ENCODE measurements around the gene ODAD3. TPM values are rescaled to one million over a fixed set of nuclear protein-coding genes. Genes with fewer than 3 reads are reported as not detected.

Gene ODAD3
- total RNA-seq, 1 experiment from 2014 or later: 0.52 TPM

- Histone ChIP-seq H4K20me1 (ENCODE audit: insufficient read depth) (no peaks in the 10 kb centered on the region), H3K36me3 (ENCODE audit: control insufficient read depth in 1 of 2, insufficient read depth in 2 of 2, low read length in 2 of 2) (no peaks in the 10 kb centered on the region), H3K9me2 (ENCODE audit: insufficient read depth) (no peaks in the 10 kb centered on the region), H3K4me1 (ENCODE audit: control insufficient read depth in 1 of 2, insufficient read depth in 2 of 2, low read length in 2 of 2) (peaks cover 4 to 11% of the 10 kb centered on the region in 2 experiments), H3K9ac (ENCODE audit: low read length) (no peak overlapping the region), H2AFZ (ENCODE audit: low read depth, low read length, poor library complexity, severe bottlenecking) (no peak overlapping the region), H3K4me2 (ENCODE audit: low read length) (no peak overlapping the region), H3K27me3 (ENCODE audit: insufficient read depth, low read length) (no peaks in the 10 kb centered on the region), H3K79me2 (ENCODE audit: insufficient read depth, low read length) (no peaks in the 10 kb centered on the region), H3K4me3 (replicated peaks in 1 of 2; ENCODE audit: low read depth in 1 of 2, low read length in 2 of 2) (no peak overlapping the region), H3K9me3 (ENCODE audit: control insufficient read depth in 1 of 2, insufficient read depth in 1 of 2, low read depth in 1 of 2, low read length in 2 of 2) (no peaks in the 10 kb centered on the region), H3K27ac (ENCODE audit: low read depth, low read length) (no peak overlapping the region)
- ATAC-seq: no peak
- DNase-seq (ENCODE audit: low read depth, low spot score): no peak
- RAD21 ChIA-PET (ENCODE audit: low non-redundant PET in 1 of 2, low total read pairs in 2 of 2, uncharacterized antibody in 2 of 2, unreplicated experiment in 2 of 2): no interaction called here
- CTCF ChIA-PET: interaction anchor here (1.0 to 2.1 kb wide), 3 partner anchors 12 to 42 kb away, joined by 3 to 6 read pairs (median 5); partner anchors contain the start of genes ODAD3 and PRKCSH
- POLR2A ChIA-PET: interaction anchor here (0.6 to 1.4 kb wide), 2 partner anchors 10 to 42 kb away, joined by 3 to 5 read pairs; no protein-coding TSS in a partner anchor
- no peak for TF ChIP-seq SIN3A (IDR thresholded peaks at IDR 0.05; ENCODE audit: low read depth)
- no peak for TF ChIP-seq RAD21 (IDR thresholded peaks at IDR 0.05; ENCODE audit: low read depth)
- TF ChIP-seq, protein P1, sequence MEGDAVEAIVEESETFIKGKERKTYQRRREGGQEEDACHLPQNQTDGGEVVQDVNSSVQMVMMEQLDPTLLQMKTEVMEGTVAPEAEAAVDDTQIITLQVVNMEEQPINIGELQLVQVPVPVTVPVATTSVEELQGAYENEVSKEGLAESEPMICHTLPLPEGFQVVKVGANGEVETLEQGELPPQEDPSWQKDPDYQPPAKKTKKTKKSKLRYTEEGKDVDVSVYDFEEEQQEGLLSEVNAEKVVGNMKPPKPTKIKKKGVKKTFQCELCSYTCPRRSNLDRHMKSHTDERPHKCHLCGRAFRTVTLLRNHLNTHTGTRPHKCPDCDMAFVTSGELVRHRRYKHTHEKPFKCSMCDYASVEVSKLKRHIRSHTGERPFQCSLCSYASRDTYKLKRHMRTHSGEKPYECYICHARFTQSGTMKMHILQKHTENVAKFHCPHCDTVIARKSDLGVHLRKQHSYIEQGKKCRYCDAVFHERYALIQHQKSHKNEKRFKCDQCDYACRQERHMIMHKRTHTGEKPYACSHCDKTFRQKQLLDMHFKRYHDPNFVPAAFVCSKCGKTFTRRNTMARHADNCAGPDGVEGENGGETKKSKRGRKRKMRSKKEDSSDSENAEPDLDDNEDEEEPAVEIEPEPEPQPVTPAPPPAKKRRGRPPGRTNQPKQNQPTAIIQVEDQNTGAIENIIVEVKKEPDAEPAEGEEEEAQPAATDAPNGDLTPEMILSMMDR (IDR thresholded peaks at IDR 0.05 in 2 of 3, conservative IDR thresholded peaks at IDR 0.05 in 1 of 3; ENCODE audit: borderline replicate concordance in 1 of 3, insufficient read depth in 1 of 3, low read depth in 2 of 3, low read length in 2 of 3): no peak
- TF ChIP-seq, protein P2, sequence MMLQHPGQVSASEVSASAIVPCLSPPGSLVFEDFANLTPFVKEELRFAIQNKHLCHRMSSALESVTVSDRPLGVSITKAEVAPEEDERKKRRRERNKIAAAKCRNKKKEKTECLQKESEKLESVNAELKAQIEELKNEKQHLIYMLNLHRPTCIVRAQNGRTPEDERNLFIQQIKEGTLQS (IDR thresholded peaks at IDR 0.05): no peak
- no peak for TF ChIP-seq ZBTB33 (IDR thresholded peaks at IDR 0.05; ENCODE audit: extremely low read depth, insufficient replicate concordance, low read length)
- no peak for TF ChIP-seq POLR2AphosphoS5 (IDR thresholded peaks at IDR 0.05; ENCODE audit: low read depth, low read length)
- no peak for TF ChIP-seq SRF (IDR thresholded peaks at IDR 0.05; ENCODE audit: low read depth)
- TF ChIP-seq, protein P3, sequence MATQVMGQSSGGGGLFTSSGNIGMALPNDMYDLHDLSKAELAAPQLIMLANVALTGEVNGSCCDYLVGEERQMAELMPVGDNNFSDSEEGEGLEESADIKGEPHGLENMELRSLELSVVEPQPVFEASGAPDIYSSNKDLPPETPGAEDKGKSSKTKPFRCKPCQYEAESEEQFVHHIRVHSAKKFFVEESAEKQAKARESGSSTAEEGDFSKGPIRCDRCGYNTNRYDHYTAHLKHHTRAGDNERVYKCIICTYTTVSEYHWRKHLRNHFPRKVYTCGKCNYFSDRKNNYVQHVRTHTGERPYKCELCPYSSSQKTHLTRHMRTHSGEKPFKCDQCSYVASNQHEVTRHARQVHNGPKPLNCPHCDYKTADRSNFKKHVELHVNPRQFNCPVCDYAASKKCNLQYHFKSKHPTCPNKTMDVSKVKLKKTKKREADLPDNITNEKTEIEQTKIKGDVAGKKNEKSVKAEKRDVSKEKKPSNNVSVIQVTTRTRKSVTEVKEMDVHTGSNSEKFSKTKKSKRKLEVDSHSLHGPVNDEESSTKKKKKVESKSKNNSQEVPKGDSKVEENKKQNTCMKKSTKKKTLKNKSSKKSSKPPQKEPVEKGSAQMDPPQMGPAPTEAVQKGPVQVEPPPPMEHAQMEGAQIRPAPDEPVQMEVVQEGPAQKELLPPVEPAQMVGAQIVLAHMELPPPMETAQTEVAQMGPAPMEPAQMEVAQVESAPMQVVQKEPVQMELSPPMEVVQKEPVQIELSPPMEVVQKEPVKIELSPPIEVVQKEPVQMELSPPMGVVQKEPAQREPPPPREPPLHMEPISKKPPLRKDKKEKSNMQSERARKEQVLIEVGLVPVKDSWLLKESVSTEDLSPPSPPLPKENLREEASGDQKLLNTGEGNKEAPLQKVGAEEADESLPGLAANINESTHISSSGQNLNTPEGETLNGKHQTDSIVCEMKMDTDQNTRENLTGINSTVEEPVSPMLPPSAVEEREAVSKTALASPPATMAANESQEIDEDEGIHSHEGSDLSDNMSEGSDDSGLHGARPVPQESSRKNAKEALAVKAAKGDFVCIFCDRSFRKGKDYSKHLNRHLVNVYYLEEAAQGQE (IDR thresholded peaks at IDR 0.05; ENCODE audit: low read depth): no peak
- TF ChIP-seq YY1 (IDR thresholded peaks at IDR 0.05; ENCODE audit: extremely low read depth, insufficient replicate concordance, low read depth, low read length): no peak
- no peak for TF ChIP-seq CEBPB (IDR thresholded peaks at IDR 0.05; ENCODE audit: low read depth)
- TF ChIP-seq EZH2phosphoT487 (IDR thresholded peaks at IDR 0.05; ENCODE audit: borderline replicate concordance): no peak
- TF ChIP-seq EGR1 (IDR thresholded peaks at IDR 0.05; ENCODE audit: low read depth): no peak
- TF ChIP-seq ZNF274 (IDR thresholded peaks at IDR 0.05; ENCODE audit: low read depth, low read length): no peak
- TF ChIP-seq ZFX (IDR thresholded peaks at IDR 0.05): no peak
- TF ChIP-seq TCF7L2 (IDR thresholded peaks at IDR 0.05; ENCODE audit: borderline replicate concordance, extremely low read depth, insufficient read depth, insufficient read length): no peak
- no TSS peak for BruUV-seq (replicated peaks)
- intact Hi-C loops (cut with micrococcal nuclease): no loop called here
Measured at GRCh38 chr19:11423164-11423790, 11.6 kb downstream of the ODAD3 start.
